Left ventricle myocardium inferior (tissue), 1 donor: ENCODE results near the gene TMED9. TPM values are rescaled to one million over a fixed set of nuclear protein-coding genes. Genes with fewer than 3 reads are reported as not detected.

ENCODE experiments used
- DNase-seq: peaks from one replicate; pipeline ENCODE4 v3.0.0-alpha.2; 2020
- H3K27ac ChIP-seq: fragments of 200-600 bp; replicated peaks from 2 replicates; pipeline ENCODE4 v1.8.0; 2021
- H3K27me3 ChIP-seq: fragments of 200-600 bp; 2 replicates; pipeline ENCODE4 v1.8.0; 2021; ENCODE audit warnings: low read depth
- H3K36me3 ChIP-seq: fragments of 200-600 bp; 2 replicates; pipeline ENCODE4 v1.8.0; 2021
- H3K4me1 ChIP-seq: fragments of 200-600 bp; 2 replicates; pipeline ENCODE4 v1.8.0; 2021
- H3K4me3 ChIP-seq: fragments of 200-600 bp; 2 replicates; pipeline ENCODE4 v1.8.0; 2021; ENCODE audit warnings: mild to moderate bottlenecking, moderate library complexity
- H3K9me3 ChIP-seq: fragments of 200-600 bp; replicated peaks from 2 replicates; pipeline ENCODE4 v1.8.0; 2021
- intact Hi-C: fragments of 100-400 bp; cut with micrococcal nuclease; formaldehyde crosslinking; loops from one replicate; pipeline ENCODE4 v1.11.0; 2022
- total RNA-seq: library from RNA; stranded (reverse); fragmentation: NEBNext Ultra II Directional; extraction: Animal tissue kit (Norgen Biotek cat#: 25700); gene quantifications from one replicate; pipeline ENCODE4 v1.2.1, GENCODE V29; 2021
- TF ChIP-seq, protein P1 (sequence below): fragments of 200-600 bp; IDR thresholded peaks from 2 replicates; pipeline ENCODE4 v1.8.0; 2021; ENCODE audit warnings: antibody characterized with exemption, mild to moderate bottlenecking, borderline replicate concordance
- donor health status: DM: no; HTN: yes; CAD: no; lungs with severe emphysema.

Gene TMED9
- total RNA-seq, 1 donor from 2014 or later, result 68.7 TPM

DNA sequence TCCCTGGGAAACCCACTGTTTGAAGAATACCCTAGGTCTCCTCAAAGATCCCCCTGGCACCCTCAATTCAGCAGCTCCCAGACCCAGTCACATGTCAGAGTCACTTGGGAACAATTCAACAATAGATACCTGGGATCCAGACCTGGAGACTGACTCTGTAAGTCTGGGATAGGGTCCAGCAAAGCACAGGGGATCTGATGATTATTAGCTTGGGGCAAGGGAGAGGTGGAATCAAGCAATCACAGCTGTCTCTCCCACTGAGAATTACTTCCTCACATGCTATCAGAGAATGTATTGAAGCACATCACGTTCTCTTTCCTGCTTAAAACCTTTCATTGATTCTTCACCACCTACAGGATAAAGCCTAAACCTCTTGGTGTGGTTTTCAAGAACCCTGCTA lies 43.5 kb upstream of the TMED9 start:
- no peaks in the 10 kb centered on the region for H3K9me3 ChIP-seq
- peak overlapping the region; percentile 31 for H3K27ac ChIP-seq
- peaks cover 85% of the 10 kb centered on the region for H3K4me1 ChIP-seq

DNA sequence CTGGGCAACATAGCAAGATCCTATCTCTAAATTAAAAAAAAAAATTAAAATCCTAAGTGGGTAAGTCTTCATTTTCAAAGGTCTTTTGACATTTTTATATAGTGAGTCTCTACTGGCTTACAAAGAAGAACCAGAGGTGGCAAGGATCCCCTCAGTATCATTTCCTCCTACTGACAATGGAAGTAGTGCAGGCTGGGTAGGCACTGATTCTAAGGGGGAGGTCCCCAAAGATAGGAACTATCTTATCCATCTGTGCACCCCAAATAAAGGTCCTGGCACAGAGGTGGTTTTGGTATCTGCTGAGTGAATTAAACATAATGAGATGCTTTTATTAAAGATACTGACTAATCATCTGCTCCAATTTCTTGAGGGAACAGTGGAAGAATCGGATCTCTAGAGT lies 41.9 kb upstream of the TMED9 start:
- no peak for DNase-seq
- no peak overlapping the region for H3K27ac ChIP-seq
- peaks cover 17% of the 10 kb centered on the region for H3K36me3 ChIP-seq
- H3K4me1 ChIP-seq, result peaks cover 80% of the 10 kb centered on the region
- H3K4me3 ChIP-seq, result no peak overlapping the region
- TF ChIP-seq, protein P1, sequence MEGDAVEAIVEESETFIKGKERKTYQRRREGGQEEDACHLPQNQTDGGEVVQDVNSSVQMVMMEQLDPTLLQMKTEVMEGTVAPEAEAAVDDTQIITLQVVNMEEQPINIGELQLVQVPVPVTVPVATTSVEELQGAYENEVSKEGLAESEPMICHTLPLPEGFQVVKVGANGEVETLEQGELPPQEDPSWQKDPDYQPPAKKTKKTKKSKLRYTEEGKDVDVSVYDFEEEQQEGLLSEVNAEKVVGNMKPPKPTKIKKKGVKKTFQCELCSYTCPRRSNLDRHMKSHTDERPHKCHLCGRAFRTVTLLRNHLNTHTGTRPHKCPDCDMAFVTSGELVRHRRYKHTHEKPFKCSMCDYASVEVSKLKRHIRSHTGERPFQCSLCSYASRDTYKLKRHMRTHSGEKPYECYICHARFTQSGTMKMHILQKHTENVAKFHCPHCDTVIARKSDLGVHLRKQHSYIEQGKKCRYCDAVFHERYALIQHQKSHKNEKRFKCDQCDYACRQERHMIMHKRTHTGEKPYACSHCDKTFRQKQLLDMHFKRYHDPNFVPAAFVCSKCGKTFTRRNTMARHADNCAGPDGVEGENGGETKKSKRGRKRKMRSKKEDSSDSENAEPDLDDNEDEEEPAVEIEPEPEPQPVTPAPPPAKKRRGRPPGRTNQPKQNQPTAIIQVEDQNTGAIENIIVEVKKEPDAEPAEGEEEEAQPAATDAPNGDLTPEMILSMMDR, result no peak
- no peaks in the 10 kb centered on the region for H3K9me3 ChIP-seq
- H3K27me3 ChIP-seq, result no peaks in the 10 kb centered on the region
- intact Hi-C loops, result no loop called here

More for the DNA sequence above, 43.5 kb upstream of the TMED9 start:
- intact Hi-C loops, result no loop called here
- DNase-seq, result no peak
- TF ChIP-seq, protein P1, result no peak
- Histone ChIP-seq H3K27me3 (no peaks in the 10 kb centered on the region), H3K36me3 (peaks cover 17% of the 10 kb centered on the region), H3K4me3 (no peak overlapping the region)

DNA sequence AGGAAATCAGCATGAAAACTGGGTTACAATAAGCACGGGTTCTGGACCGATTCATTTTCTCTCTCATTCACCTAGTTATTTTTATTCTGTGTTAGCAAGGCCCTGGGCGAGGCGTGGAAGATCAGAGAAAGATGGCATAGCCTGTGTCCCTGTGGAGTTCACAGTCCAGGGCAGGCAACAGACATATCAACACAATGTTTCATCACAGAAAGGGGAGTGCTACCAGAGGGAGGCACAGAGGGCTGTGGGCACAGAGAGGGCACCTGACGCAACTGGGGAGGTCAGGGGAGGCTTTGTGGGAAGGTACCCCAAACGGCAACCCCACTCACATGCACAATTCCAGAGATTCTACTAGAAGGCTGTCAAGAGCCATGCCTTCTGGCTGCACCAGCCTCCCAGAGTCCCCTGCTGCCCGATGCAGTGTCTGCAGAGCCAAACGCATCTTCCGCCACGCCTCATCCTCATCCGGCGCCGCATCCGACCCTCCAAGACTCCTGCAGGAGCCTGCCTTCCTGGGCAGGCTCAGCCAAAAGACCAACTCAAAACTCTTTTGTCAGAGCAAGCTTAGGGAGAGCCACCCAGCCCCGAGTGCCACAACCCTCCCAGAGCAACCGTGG lies 39.1 kb upstream of the TMED9 start:
- Histone ChIP-seq H3K4me1 (peaks cover 58% of the 10 kb centered on the region), H3K4me3 (peak overlapping the region; percentile 92), H3K36me3 (peaks cover 17% of the 10 kb centered on the region), H3K27ac (peak overlapping the region; percentile 83), H3K27me3 (no peaks in the 10 kb centered on the region), H3K9me3 (no peaks in the 10 kb centered on the region)
- intact Hi-C loops, result no loop called here
- no peak for DNase-seq
- TF ChIP-seq, protein P1, result no peak

DNA sequence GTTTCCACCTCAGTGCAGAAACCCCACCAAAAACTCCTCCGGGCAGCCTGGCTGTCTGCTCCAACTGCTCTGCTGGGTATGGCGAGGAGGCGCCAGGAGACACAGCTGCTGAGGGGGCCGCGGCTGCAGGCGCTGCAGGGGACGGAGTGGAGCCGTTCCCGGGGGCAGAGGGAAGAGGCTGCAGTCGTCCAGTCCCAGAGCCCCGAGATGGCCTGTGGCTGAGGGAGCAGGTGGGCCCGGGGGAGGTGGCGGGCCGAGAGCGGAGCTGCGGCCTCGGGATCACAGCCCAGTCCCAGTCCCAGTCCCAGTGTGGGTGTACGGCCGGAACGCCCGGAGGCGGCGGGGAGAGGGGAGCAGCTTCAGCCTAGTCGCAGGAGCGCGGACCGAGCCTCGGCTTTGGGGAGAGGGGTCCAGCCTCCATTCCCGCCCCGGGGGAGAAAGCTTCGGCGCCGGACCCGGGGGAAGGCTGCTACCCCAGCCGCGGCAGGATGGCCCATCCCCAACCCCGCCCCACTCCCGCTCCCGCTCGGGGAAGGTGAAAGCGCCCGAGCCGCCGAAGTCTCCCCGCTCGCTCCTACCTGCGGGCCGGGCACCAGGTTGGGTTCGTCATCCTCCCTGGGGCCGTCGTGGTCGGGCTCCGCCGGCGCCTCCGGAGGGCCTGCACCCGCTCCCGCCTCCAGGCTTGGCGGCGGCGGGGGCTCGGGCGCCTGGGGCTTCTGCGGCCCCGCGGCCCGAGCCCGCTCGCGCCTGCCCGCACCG lies 38.2 kb upstream of the TMED9 start:
- Histone ChIP-seq H3K27ac (peak overlapping the region; percentile 83), H3K27me3 (no peaks in the 10 kb centered on the region), H3K4me3 (peak overlapping the region; percentile 92), H3K9me3 (no peaks in the 10 kb centered on the region), H3K4me1 (peaks cover 49% of the 10 kb centered on the region), H3K36me3 (peaks cover 17% of the 10 kb centered on the region)
- TF ChIP-seq, protein P1, result no peak
- intact Hi-C loops, result no loop called here
- DNase-seq, result peak; percentile 40

DNA sequence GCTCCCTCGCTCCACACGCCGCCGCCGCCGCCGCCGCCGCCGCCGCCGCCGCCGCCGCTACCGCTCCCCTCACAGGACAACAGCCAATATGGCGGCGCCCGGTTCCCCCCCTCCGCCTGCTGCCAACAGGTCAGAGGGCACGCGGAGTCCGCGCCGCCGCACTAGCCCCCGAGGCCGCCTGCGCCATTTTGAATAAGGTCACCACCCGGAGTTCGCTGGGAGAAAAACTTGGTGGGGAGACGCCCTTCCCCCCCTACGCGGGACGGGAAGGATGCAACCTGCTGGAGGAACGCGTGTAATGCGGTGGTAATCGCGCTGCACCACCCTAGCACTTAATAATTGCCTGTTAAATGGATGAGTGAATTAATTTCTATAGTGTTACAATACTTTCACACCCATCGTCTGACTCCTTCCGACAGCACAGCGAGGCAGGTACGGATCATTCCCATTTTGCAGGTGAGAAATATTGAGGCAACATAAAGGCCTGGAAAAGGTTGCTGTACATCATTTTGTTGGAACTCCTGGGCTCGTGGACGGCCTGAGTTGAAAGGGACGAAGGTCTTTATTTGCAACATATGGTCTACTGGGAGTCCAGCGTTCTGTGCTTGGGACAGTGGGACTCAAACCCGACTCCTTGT lies 37.4 kb upstream of the TMED9 start, which contains the start of gene FAM193B:
Gene FAM193B, minus strand, starts transcription at position 90 of the 638 bp plus-strand sequence. CDS start 105 bp downstream, outside the sequence.
- H3K4me3 ChIP-seq, result peak within 1 kb of the TSS; percentile 92
- H3K36me3 ChIP-seq, result peaks cover 17% of the 10 kb centered on the region
- no peaks in the 10 kb centered on the region for H3K27me3 ChIP-seq
- H3K4me1 ChIP-seq, result peaks cover 41% of the 10 kb centered on the region
- TF ChIP-seq, protein P1, result peak; percentile 41
- peak within 1 kb of the TSS; percentile 83 for H3K27ac ChIP-seq
- intact Hi-C loops, result no loop called here
- no peaks in the 10 kb centered on the region for H3K9me3 ChIP-seq
- DNase-seq, result peak; percentile 93
